ENCODE data around the gene RIMS1.

RIMS1 gene

DNA sequence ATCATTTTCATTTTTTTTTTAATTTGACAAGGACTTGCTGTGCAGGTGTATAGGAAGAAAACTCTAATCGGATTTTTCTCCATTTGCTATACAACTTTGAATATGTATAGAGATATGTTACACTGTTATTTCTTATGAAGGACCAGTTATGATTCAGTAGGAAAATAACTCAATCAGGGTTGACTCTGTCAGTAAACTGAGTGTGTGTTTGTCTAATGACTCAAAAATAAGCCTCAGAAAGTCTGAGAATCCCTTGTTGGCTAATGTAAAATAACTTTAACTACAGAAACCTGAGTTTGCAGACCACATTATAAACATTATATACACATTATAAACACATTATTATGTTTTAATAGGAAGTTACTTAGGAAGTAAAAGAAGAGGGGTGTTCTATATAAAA is 352.6 kb downstream of the RIMS1 start:
- no peak for DNase-seq (ENCODE audit: low spot score)

DNA sequence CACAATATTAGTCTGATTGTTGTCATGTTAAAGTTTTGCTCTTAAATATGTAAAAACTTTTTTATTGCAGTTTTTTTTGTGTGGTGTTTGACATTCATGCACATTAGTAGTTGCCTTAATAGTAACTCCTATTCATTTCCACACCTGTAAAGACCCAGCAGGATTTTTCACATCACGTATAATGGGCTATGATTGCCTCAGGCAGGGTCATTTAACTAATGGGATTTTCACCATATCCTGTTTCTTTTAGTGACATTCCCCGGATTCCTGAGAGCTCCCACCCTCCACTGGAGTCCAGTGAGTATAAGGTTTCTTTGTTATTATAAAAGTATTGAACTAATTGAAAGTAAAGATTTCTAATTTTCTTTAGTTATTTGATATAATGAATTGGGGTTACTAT is 359.2 kb downstream of the RIMS1 start:
- no peak for DNase-seq (ENCODE audit: low spot score)

DNA sequence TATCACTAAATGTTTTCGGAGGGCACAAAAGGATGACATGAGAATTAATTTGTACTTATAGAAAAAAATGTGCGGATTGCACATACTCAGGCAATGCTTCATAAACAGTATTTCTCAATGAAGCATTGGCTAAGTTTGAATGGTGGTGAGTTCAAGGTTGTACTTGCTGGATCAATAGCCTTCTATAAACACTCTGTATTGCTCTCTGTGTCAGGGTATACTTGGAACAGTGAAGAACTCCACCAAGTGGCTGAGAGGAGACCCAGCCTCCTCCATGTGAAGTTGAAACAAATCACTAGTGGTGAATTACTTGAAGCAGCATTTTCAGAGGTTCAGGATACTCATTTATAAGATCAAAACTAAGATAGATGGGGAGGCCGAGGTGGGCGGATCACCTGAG is 360.6 kb downstream of the RIMS1 start:
- peak; percentile 7 for DNase-seq (ENCODE audit: low spot score)

DNA sequence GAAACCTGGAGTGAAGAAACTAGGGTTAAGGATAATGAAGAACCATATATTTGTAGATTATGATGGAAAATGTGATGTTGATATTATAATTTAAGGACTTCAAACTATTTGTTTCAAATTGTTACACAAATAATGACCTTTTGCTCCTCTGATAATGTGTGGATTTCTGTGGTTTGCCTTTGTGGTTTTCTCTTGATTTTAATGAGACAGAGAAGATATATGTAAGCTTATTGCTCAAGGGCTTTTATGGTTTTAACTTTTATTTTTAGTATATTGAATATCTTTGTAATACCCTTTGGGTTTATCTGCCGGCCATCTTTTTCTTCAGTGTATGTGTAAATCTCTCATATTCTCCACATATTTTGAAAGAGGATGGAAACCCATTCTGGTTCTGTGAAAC is 362.3 kb downstream of the RIMS1 start:
- DNase-seq (ENCODE audit: low spot score), result no peak

DNA sequence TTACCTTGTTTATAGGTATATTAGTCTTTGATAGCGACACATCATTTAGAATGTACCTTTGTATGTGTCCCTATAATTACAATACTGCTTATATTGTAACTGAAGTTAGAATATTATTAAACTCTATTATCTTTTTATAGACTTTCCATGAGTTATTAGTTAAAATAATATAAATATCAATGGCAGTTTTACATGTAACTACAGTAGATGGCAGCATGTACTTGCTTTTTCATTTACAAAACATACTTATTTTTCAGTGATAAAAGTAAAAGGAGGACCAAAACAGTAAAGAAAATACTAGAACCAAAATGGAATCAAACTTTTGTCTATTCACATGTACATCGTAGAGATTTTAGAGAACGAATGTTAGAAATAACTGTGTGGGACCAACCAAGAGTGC is 364.3 kb downstream of the RIMS1 start:
- DNase-seq (ENCODE audit: low spot score), result no peak

DNA sequence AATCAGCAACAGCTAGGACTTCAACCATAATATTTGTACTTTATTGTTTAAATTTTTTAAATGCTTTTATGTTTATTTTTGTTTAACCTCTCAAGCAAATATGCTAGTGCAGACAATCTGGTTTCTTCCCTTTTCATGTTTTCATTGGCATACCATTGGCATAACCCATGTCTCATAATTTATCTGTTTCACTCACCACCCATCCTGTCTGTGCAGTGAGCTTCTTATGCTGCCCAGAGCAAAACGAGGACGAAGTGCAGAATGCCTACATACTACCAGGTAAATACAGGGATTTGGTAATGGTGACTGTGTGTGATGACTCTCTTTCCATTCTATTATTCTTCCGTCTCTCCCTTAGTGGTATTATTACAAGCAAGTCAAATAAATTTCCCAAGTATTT is 374.1 kb downstream of the RIMS1 start:
- DNase-seq (ENCODE audit: low spot score), result no peak

DNA sequence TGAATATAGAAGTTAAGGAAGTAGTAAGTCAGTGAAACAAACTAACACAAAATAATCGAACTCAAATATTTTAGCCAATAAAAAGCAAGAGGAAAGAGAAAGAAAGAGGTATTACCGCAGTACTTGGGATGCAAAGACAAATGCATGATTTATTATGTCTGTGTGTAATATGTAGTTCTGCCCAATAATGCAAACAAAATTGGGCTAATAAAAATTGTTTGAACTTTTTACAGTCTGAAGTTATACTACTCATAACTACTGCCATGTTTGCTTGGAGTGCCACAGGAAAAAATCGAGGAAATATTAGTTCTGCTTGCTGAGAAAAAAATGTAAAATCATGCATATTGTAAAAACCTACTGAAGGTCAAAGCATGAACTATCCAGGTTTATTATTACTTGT is 375.2 kb downstream of the RIMS1 start:
- no peak for DNase-seq (ENCODE audit: low spot score)

DNA sequence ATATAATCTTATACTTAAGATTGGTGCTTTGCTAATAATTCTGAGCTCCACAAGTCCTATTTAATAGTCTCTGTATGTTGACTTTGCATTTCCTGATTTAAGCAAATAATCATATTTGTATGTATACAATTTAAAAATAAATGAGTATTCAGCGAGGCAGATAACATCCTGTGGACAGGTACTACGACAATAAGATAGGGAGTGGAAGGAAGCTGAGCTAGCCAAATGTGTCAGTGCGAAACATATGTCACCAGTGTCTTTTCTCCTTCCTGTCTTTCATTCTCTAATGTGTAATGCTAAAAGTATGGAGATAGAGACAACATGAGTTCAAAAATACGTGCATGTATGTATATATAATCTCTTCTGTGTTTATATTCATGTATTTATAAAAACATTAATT is 375.9 kb downstream of the RIMS1 start:
- no peak for DNase-seq (ENCODE audit: low spot score)

DNA sequence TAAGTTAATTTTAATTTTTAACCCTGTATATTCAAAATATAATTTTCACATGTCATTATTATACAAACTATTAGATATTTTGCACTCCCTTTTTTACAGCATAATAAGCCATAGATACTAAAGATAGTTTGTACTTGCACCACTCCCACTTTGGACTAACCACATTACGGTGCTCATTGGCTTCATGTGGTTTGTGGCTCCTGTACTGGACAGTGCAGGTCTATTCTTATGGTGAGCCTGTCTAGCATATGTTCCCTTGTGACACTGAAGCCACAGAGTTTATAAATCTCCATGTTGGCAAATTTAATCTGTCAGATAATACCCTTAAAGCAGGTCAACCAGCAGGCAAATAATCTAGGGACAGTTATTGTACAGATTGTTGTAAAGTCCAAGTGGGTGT is 381.1 kb downstream of the RIMS1 start:
- no peak for DNase-seq (ENCODE audit: low spot score)

DNA sequence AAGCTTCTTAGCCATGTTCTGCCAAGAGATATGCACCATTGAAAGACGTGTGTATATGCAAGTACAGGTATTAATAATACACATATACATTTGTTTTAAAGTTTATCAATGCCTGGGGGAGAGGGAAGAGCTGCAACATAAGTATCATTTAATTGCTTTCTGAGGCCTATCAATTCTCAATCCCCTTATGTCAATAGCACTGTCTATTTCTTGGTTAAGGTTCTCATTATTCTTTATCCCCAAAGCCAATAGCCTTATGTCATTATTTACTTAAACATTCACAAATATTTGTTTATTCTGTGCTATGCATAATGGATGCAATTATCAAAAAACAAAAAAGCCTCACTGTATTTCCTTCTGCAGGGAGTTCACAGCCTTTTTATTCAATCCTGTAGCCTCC is 385.2 kb downstream of the RIMS1 start:
- no peak for DNase-seq (ENCODE audit: low spot score)

DNA sequence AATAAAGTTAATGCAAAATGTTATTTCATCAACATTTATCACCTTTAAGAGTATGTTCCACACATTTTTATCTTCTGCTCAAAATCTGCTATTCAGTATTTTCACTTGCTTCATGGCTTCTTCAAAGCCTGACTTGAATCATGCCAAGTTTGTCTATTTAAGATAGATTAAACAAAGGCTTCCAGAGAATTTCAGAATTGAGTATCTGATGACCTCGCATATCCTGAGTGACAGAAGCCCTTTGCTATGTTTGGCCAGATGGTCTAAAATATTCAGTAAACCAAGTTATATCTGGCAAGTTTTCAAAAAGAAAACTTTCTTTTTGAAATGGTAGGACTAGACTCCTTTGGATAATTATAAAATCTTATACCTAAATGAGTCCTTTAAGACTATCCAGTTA is 386.6 kb downstream of the RIMS1 start:
- no peak for DNase-seq (ENCODE audit: low spot score)

DNA sequence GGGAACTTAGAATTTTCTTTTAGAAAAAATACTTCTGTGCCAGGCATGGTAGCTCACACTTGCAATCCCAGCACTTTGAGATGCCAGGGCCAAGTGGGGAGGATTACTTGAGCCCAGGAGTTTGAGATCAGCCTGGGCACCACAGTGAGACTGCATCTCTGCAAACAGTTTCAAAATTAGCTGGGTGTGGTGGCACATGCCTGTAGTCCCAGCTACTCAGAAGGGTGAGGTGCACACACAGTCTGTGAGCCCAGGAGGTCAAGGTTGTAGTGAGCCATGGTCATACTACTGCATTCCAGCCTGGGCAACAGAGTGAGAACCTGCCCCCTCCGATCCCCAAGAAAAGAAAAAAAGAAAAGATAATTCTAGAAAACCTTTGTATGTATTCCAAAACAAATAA is 389.5 kb downstream of the RIMS1 start:
- no peak for DNase-seq (ENCODE audit: low spot score)

DNA sequence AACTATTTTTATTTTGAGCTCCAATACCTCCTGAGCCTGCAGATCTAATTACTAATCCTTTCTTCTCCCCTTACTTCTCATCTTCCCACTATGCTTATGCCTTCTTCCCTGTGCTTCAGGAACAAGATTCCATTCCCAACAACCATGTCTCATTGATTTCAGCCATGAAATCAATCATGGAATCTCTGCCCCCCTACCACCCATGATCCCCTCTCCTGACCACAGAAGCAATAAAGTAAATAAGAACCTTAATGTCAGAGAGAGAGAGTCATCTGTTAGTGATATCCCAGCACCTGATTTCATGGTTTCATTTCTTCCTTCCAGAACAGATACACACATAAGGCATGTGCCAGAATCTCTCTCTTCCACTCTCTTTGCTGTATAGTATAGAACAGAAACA is 395.9 kb downstream of the RIMS1 start:
- DNase-seq (ENCODE audit: low spot score), result no peak

DNA sequence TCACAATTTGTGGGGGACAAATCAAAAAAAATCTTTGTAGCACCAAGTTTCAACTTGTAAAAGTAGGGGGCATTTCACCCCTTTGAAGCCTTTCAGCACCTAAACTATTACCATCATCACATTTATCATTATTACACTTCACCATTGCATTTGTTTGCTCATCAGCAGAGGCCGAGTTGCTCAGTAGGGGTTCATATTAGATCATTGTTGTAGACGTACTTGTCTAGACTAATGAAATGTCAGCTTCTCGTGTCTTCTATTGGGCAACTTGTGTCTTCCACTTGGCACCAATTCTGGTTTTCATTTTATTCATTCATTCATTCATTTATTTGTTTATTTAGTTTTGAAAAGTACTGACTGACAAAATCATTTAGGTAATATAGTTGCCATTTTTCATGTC is 397.2 kb downstream of the RIMS1 start:
- DNase-seq (ENCODE audit: low spot score), result no peak

DNA sequence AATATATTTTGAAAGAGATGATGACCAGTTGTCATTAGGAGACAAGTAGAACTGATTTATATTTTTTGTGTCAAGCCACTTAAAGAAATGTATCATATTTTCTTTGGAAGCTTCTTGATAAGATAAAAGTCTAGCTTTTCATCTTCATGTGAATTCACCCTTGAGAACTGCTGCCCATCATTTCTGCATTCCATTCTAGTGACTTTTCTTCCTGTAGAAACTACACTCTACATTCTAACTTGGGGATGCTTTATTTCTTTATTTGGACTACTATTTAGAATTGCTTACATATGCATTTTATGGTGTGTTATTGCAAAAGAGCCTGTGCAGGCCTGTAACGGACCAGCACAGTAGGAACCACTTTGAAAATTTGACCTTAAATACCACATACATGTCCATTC is 400.6 kb downstream of the RIMS1 start:
- DNase-seq (ENCODE audit: low spot score), result no peak

DNA sequence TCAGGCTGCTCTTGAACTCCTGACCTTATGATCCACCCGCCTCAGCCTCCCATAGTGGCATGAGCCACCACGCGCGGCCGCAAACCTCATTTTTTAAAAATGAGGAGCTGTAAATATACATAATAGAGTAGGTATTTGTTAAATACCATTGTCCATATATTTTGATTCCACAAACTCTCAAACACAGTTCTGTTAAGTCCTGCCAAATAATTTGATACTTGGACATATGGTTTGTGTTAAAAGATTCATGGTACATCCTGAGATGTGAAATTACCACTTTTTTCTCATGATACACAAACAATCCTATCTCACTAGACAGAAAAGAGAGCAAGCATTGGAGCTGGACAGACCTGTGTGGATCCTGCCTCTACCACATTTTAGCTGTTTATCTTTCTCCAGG is 401.5 kb downstream of the RIMS1 start:
- no peak for DNase-seq (ENCODE audit: low spot score)

DNA sequence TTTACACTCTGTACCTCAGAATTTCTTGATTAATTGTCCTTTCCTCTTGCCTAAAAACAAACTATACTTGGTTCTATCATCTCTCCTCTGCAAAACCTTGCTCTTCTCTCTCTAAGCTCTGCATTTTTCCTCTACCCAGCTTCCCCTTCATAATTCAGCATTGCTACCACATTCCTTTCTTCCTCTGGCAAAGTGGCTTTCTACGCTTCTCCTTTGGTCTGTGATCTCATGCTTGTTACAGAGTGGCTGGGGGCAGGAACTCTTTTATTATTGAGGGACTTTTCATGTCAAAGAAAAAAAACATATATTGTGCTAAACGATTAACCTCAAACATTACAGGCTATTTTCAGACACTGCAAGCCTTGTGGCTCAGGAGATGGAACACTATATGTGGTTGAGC is 402.2 kb downstream of the RIMS1 start:
- no peak for DNase-seq (ENCODE audit: low spot score)

DNA sequence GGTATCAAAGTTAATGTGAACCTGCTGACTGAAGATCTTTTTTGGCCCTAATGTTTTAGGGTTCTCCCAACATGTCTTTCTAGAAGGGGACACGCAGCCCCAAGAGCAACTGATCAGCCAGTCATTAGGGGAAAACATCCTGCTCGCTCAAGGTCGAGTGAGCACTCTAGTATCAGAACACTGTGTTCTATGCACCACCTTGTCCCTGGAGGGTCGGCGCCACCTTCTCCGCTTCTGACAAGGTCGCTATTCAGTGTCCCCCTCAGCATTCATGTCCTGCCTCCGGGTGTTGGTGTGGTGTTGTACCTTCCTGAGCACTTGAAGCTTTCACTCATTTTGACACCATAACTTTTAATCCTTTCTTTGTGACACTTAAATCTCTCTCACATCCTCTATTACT is 404.3 kb downstream of the RIMS1 start:
- no peak for DNase-seq (ENCODE audit: low spot score)

DNA sequence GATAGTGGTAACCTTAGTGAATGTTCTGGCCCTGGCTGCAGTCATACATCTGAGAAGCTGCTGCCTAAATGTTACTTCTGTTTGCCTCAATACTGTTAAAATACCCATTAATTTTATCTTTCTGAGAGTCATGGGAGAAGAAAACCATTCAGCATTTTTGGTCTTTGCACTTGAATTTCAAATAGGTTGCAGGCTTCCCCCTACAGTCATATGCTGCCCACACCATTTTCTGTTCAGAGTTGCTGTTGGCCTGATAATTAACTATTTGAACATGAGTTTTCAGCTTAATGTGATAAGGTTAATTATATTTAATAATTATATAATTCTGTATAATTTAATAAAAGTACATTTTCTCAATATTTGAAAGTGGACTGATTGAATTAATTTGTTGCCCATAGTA is 410.0 kb downstream of the RIMS1 start:
- no peak for DNase-seq (ENCODE audit: low spot score)

DNA sequence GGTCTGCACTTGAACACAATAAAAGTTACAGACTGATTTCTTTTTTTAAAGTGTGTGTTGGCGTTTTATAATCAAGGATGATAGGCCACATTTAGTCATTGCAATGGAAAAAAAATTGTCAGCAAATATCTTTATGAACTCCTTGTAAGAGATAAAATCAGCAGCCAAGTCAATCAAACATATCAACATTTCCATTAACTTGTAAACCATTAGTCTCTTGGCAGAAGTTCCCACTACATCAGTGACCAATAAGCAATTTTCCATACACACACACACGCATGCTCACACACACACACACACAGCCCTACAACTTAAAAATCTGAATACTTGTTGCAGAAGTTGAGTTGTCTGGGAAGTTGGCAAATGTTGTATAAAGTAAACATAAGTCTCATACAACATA is 419.6 kb downstream of the RIMS1 start:
- no peak for DNase-seq (ENCODE audit: low spot score)

DNA sequence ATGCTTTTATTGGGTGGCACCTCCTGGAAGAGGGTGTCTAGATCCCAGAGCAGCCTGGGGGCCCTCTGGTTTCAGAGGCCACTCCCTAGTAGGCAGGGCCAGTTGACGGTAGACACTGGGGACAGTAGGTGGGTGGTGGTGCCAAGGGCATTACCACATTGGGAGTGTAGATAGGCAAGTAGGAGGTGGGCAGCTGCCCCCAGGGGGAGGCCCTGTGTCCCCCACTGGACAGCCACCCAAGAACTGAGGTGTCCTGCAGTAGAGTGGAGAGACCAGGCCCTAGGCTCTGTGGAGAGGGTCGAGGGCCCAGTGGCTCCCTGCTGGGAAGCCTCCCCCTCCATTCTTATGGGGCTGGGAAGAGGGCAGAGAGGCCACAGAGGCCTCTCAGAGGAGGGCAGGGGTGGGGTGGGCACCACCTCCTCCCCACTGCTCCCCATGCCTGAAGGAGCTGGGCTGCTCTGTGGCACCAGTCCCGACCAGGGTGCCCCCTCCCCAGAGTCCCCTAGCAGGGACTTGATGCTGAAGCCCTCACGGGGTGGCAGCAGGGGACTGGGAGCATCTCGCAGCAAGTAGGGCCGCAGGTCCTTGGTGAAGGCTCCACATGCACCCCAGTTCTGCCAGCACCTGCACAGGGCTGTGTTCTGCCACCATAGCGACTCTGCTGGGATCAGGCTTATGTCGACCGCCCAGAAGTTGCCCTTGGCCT is 430.5 kb downstream of the RIMS1 start:
- DNase-seq (ENCODE audit: low spot score), result no peak

DNA sequence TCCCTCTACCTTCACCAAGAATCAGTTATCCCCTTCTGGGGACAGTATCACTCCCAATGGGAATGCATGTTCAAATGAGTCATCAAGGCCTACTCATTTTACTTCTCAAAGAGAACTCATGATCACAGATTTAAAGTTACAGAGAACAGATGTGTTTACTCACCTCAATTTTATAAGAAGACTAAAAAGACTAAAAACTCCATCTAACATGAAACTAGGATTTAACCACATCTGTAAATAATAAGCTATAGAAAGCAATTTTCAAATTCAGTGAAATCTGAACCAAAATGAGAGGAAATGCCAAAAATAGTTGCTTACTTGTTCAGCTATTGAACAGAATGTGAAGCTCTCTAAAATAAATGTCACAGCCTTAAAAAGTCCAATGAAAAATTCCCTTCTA is 435.4 kb downstream of the RIMS1 start:
- DNase-seq (ENCODE audit: low spot score), result no peak

DNA sequence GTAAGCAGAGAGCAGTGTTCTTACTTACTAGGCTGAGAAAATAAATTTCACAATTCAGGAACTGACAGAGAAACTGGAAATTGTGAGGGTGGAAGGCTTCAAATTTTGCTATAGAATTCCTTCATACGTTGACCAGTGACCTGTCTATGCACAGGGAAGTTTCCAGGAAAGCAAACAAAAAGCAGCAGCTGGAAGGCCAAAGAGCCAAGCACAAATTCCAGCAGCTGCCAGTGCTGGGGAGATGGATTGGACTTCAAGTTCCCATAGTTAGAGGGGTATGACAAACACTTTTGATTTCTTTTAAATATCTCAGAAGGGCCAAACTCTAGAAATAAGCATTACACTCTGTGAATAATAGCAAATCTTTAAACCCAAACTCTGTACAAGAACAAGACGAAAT is 436.4 kb downstream of the RIMS1 start:
- no peak for DNase-seq (ENCODE audit: low spot score)

DNA sequence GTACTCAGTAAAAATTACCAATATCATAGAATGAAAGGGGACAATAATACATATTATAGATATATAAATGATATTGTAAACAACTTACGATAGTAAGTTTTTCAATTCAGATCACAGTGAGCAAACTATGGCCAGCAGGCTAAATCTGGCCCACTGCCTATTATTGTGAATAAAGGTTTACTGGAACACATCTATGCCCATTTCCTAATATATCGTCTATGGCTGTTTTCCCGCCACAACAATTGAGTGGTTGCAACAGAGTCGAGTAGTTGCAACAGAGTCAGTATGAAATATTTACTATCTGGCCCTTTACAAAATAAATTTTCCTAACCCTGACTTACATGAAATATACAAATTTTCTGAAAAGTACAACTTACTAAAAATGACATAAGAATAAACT is 438.2 kb downstream of the RIMS1 start:
- no peak for DNase-seq (ENCODE audit: low spot score)

DNA sequence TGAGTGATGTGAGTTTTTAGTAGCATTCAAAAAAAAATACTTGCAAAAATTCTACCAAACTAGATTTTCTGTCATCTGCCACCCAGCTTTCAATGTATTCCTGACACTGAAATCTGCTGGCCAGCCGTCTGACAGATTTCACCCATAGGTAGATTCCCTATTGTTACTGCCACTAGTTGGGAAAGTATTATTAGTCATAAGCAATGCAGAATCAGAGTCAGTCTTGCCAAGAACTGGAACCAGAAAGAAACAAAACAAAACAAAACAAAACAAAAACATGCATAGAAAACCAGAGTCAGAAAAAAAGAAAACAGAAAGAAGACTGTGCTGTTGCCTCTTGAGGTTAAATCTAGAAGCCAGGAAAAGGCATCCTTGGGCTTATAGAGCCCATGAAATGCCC is 442.4 kb downstream of the RIMS1 start:
- no peak for DNase-seq (ENCODE audit: low spot score)
